HG03045 (cell line): ENCODE measurements around the gene CAPN3.

Experiments used
- ATAC-seq: cut with Tn5 transposase; IDR thresholded peaks from one replicate; pipeline ENCODE4 v1.9.1; 2021; ENCODE audit warnings: mild to moderate bottlenecking, moderate library complexity; ENCODE audit not compliant: unreplicated experiment

The CAPN3 gene

GRCh38 chr15:42355291-42355690 is 4.0 kb upstream of the CAPN3 start:
- no peak for ATAC-seq

DNA sequence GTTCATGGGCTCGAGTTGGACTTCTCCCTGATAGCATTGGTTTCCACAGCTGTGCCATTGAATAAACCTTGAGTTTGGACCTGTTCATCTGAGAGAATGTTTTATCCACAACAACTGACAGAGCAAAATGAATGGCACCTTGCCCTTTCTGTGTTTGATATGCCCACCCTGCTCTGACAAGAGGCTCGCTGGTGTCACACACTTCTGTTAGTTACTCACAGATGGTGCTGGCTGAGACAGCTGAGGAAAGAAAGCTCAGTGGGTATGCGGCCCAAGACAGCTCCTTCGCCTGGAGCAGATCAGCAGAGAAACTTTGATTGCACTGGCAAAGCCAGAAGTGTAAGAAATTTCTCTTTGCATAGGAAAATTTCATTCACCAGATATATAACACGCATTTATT is 2.5 kb upstream of the CAPN3 start:
- no peak for ATAC-seq

- no peak for ATAC-seq
These were observed 1.2 kb upstream of the CAPN3 start for GRCh38 chr15:42358141-42358540.

DNA sequence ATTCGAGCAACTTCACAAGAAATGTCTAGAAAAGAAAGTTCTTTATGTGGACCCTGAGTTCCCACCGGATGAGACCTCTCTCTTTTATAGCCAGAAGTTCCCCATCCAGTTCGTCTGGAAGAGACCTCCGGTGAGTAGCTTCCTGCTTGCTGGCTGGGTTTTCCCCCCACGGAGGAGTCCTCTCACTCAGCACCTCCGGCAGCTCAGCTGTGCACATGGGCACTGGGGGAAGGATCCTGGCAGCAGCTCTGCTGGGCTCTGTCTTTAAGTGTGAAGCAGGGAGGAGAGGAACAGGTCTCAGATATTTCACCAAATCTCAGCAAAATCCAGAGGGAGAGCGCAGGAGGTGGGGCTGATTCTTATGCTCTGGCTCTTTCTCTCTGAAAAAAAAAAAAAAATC is 684 bp downstream of the CAPN3 start:
- no peak for ATAC-seq

GRCh38 chr15:42360535-42361112 is 1.3 kb downstream of the CAPN3 start:
- no peak for ATAC-seq

GRCh38 chr15:42363487-42363886 is 4.2 kb downstream of the CAPN3 start:
- ATAC-seq, result no peak

DNA sequence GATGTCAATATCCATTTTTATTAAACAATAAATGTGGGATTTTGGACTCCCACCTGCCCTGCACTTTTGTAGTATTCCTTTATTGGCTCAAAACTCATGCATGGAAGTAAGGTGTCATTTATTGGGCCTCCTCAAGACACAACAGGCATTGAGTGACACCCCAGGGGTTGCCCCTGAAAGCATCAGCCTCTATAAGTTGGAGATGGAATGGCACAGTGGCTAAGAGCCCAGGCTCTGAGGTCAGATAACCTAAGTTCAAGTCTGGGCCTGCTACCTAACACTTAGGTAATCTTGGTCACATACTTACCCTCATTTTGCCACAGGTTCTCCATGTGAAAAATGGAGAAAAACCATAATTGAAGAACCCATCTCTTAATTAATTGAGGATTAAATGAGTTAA is 4.6 kb downstream of the CAPN3 start:
- ATAC-seq, result no peak

- no peak for ATAC-seq
These were observed 5.2 kb downstream of the CAPN3 start for GRCh38 chr15:42364529-42364928.

- ATAC-seq, result no peak
These were observed 6.7 kb downstream of the CAPN3 start for GRCh38 chr15:42365921-42366550.

GRCh38 chr15:42367041-42367440 is 7.7 kb downstream of the CAPN3 start:
- ATAC-seq, result no peak

DNA sequence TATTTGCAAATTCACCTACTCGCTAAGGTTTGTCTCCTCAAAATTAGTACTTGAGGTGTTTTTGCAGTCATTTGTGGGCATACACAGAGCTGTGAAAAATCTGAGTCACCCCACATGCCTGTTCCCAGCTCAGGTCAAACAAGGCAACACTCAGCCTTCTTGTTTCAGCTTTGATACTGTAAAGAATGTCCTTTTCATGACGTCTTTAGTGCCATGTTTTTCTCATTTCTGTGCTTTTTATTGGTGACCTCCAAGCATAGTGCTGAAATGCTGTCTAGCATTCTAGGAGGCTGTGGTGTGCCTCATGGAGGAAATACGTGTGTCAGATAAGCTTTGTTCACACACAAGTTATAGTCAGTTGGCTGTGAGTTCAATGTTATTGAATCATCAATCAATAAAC is 8.8 kb downstream of the CAPN3 start:
- ATAC-seq, result no peak

DNA sequence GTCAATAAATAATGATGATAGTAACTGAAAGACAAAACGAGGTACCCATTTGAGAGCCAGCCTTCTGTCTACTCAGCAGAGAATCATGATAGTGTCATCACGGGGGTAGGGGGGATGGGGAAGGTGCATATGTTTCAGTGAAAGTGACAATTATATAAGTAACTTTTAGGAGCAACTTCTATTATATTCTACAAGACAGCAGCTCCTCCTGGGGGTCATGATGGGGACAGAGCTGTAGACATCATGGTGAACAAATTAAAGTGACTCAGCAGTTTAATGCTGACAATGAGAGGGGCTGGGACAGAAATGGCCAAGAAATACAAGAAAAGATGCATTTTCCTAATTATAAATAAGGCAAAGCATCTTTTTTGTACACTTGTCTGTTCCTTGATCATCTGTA is 11.8 kb downstream of the CAPN3 start:
- ATAC-seq, result no peak

- no peak for ATAC-seq
These were observed 14.0 kb downstream of the CAPN3 start for GRCh38 chr15:42373274-42373673.

DNA sequence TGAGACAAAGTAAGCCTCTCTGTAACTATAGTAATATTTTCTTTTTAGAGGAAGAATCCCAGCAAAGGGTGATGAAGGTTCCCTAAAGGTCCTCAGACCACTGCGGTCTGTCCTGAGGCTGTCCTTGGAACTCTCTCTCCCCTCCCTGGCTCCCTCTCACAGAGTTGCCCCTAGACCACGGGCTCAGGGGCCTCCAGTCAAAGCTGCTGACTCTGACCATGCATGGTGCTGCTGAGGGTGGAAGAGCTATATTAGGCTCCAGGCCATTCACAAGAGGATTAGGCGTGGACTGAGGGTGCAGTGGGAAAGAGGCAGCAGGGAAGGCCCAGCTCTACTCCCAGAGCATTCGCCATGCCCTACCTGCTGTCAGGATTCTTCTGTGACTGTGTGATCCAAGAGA is 14.6 kb downstream of the CAPN3 start:
- ATAC-seq, result no peak

- ATAC-seq, result no peak
These were observed 15.5 kb downstream of the CAPN3 start for GRCh38 chr15:42374810-42375209.

DNA sequence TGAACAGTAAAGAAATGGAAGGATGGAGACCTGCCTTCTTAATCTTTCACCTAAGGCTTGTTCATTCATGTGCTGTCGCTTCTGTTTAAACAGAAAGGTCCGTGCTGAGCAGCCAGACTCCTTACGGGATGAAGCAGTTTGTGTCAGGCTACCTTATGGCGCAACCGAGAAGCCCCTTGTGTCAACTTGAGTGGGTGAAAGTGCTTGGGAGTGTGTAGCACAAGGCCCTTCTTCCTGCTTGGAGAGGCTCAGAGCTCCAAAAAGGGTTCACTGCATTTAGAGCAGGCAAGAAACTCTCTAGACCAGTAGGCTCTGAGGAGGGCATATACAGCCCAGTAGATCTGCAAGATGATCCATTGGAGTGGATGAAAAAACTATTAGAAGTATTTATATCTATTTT is 16.0 kb downstream of the CAPN3 start:
- no peak for ATAC-seq

- no peak for ATAC-seq
These were observed 16.6 kb downstream of the CAPN3 start for GRCh38 chr15:42375941-42376340.

GRCh38 chr15:42378011-42378410 is 18.7 kb downstream of the CAPN3 start:
- no peak for ATAC-seq

DNA sequence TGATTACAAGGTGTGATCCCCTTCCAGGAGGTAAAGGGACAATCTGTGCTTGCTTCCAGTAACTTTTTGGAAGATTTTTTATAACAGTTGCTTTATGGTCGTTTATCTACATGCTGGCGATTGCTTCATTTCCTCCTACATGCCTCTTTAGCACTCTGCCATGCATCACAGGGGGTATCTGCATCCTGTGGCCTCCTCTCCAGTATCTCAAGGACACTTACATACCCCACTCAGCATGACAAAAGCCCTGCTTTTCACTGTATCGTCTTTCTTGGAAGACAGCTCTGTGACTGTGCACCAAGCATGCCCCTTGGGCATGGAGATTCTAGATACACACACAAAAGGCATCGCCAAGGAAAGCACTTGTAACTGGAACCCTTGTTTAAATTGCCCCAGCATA is 25.3 kb downstream of the CAPN3 start:
- no peak for ATAC-seq

DNA sequence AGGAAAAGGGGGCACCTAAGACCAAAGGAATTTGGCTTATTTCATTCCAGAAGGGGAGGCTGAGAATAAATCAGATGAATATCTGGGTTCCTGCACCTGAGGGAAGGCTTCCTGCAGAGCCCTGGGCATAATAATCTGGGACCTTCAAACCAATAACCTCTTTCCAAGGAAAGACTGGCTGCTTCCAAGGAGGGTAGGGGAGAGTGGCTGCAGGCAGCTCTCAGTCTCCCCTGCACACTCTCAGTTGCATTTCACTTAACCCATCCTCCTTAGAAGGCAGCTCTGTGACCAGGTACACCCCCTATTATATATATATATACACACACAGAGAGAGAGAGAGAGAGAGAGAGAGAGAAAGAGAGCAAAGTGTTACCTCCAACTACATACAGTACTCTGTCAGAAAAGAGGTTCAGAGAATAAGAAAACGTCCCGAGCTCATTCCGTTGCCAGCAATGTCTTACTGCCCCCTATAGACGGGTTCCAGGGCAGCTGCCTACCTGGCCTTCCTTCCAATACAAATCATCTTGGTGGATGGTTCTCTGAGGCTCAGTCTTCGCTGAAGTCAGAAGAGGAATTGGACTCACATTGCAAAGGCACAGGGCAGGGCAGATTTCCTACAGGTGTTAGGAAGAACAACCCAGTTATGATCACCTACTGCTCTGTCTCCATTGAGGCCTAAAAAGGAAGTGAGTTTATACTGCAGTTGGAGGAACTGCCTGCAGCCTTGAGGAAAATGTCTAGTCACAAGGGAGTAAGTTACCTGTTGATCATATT is 26.1 kb downstream of the CAPN3 start:
- no peak for ATAC-seq

GRCh38 chr15:42385980-42386700 is 26.8 kb downstream of the CAPN3 start:
- no peak for ATAC-seq

GRCh38 chr15:42387603-42388002 is 28.3 kb downstream of the CAPN3 start:
- no peak for ATAC-seq
